GM12864 (cell line): ENCODE data around the gene RAB44.

Source experiments
- DNase-seq: peaks from one replicate; pipeline ENCODE4 v3.0.0-alpha.2; 2011; ENCODE audit warnings: low read depth
- H3K4me3 ChIP-seq: 2 replicates; pipeline ENCODE4 v1.5.1; 2011; ENCODE audit warnings: mild to moderate bottlenecking, low read depth, low read length, control low read depth
- CTCF ChIP-seq: IDR thresholded peaks from 2 replicates; pipeline ENCODE4 v1.5.1; 2011; ENCODE audit warnings: low read depth, mild to moderate bottlenecking, moderate library complexity, low read length, control low read depth, inconsistent platforms; ENCODE audit errors: missing control alignments

The RAB44 gene

GRCh38 chr6:36751833-36752186 lies 54.2 kb downstream of the RAB44 start:
- no peak for TF ChIP-seq CTCF
- H3K4me3 ChIP-seq = no peak overlapping the region
- DNase-seq = no peak

DNA sequence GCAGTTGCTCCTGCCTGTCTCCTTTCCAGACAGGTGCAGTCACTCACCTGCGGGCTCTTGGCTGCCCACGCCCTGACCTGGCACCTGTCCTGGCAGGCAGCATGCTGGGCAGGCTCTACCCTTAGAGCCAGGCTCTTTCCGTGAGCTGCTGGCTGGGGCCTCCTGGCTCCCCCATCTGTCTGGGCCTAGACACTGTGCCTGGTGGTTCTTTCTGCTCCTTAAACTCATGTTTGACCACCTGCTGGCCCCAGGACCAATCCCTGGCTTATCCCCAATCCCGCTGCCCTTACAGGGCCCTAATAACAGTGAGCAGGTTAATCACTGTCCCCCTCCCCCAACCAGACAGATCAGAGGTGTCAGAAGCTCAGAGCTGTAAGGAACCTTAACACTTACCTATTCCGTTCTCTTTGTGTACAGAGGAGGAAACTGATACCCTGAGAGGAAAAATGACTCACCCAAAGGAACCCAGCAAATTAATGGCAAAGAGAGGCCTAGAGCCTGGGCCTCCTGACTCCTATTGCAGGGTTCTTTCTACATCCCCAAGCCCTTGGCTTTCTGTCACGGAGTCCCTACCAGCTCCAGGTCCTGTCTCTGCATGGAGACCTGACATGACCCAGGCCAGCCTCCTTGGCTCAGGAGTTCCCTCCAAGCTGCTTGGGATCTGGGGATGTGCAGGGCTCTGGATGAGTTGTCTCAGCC lies 54.7 kb downstream of the RAB44 start:
- no peak for TF ChIP-seq CTCF
- no peak for DNase-seq
- H3K4me3 ChIP-seq = no peak overlapping the region

DNA sequence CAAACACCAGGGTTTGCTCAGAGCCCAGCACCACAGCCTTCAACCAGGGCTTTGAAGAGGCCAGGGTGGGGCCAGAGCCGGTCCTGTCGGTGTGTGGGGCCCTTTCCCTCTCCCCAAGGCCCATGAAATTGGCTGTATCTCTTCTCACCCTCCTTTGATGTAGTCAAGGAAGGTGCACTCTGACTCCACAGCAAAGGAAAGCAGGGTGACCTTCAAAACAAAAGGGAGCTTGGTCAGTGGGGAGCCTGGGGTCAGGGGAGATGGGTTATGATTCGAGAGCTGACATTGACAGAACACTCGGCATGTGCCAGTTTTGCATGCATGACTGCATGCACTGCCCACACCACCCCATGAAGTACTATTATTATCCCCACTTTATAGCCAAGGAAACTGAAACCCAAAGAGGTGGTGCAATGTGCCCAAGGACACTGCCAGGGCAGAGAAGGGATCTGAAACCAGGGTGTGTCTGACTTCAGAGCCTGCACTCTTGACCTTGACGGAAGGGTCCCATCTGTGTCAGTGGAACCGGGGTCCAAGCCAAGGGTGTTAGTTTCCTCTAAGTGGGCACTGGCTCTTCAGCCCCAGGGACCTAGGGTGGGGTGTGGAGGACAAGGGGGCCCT lies 55.4 kb downstream of the RAB44 start:
- TF ChIP-seq CTCF = no peak
- DNase-seq = peak; percentile 68
- peak overlapping the region; percentile 12; the same call in 1 of the 2 replicates for H3K4me3 ChIP-seq

GRCh38 chr6:36753671-36754405 lies 56.2 kb downstream of the RAB44 start:
- TF ChIP-seq CTCF = no peak
- DNase-seq = no peak
- H3K4me3 ChIP-seq = peak overlapping the region; percentile 73

- DNase-seq = no peak
- no peak for TF ChIP-seq CTCF
- H3K4me3 ChIP-seq = peak overlapping the region; percentile 73
These were observed 57.2 kb downstream of the RAB44 start for GRCh38 chr6:36754582-36755434.

GRCh38 chr6:36755435-36756348 lies 58.1 kb downstream of the RAB44 start:
- H3K4me3 ChIP-seq = peak overlapping the region; percentile 73
- peak; percentile 82 for DNase-seq
- TF ChIP-seq CTCF = no peak
